Smooth muscle cell of the brain vasculature (primary cell): ENCODE results near the gene EVA1C.

Experiments
- DNase-seq: peaks from one replicate; pipeline ENCODE4 v3.0.0-alpha.2; 2012; ENCODE audit warnings: low read depth, low spot score

The EVA1C gene

DNA sequence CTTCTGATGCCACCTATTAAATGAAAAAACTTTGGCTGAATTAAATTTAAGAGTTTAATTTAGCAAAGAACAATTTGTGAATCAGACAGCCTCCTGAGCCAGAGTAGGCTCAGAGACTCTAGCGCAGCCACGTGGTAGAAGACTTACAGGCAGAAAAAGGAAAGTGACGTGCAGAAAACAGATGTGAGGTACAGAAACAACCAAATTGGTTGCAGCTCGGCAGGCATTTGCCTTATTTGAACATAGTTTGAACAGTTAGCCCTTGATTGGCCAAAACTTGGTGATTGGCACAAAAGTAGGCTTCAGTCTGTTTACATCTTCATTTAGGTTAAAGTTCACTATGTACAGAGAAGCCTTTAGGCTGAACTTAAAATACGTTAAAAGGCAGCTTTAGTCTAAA lies 149.9 kb downstream of the EVA1C start:
- peak; percentile 39 for DNase-seq

DNA sequence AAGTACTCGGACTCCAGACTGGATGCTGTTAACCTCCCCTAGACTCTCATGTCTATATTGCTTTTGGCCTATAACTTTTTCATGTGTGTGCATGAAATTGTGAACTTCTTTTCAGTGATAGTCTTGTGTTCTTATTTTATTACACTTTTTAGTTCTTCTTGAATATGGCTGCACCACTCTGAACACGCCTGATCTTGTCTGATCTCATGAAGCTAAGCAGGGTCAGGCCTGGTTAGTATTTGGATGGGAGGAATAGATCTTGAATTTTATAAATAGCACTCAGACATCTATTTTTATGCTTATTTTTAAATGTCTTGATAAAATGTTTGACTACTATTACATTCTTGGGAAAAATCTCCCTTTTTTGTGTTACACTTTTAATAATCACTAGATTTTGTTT lies 150.4 kb downstream of the EVA1C start:
- DNase-seq: no peak
